K562 (cell line): Measurements from ENCODE around the gene CREB3L1. TPM values are rescaled to one million over a fixed set of nuclear protein-coding genes. Genes with fewer than 3 reads are reported as not detected.

Experiments
- CREB5 ChIP-seq: fragments of 250-450 bp; sonication (Bioruptor Pico); IDR thresholded peaks from 2 replicates; pipeline ENCODE4 v1.5.0; 2020; ENCODE audit warnings: mild to moderate bottlenecking
- DMBX1 ChIP-seq: fragments of 250-450 bp; sonication (Bioruptor Pico); IDR thresholded peaks from 2 replicates; pipeline ENCODE4 v1.8.0; 2022; ENCODE audit warnings: inconsistent platforms, mild to moderate bottlenecking, moderate library complexity, borderline replicate concordance
- FOXJ3 ChIP-seq: sonication (generic); formaldehyde crosslinking; IDR thresholded peaks from 2 replicates; pipeline ENCODE4 v1.4.0; 2020; ENCODE audit warnings: mild to moderate bottlenecking, missing genetic modification reagents
- HIVEP1 ChIP-seq: fragments of 250-450 bp; sonication (Bioruptor Pico); IDR thresholded peaks from 2 replicates; pipeline ENCODE4 v1.4.0; 2020; ENCODE audit warnings: mild to moderate bottlenecking
- HMGXB4 ChIP-seq: sonication (generic); formaldehyde crosslinking; IDR thresholded peaks from 2 replicates; pipeline ENCODE4 v1.8.1; 2023; ENCODE audit warnings: mild to moderate bottlenecking, missing genetic modification reagents
- HSF4 ChIP-seq: fragments of 250-450 bp; sonication (Bioruptor Pico); IDR thresholded peaks from 2 replicates; pipeline ENCODE4 v2.1.2; 2022; ENCODE audit warnings: mild to moderate bottlenecking, moderate library complexity, borderline replicate concordance
- NONO ChIP-seq, 2 experiments: fragments of 200-400 bp in 1 of 2; fragments of 450-650 bp in 1 of 2; formaldehyde crosslinking in 1 of 2; IDR thresholded peaks; 2 replicates each; pipeline ENCODE4 v1.6.1; 2017; ENCODE audit warnings: low read depth in 2 of 2, mild to moderate bottlenecking in 2 of 2, moderate library complexity in 2 of 2, low read length in 1 of 2
- RAD21 ChIP-seq, 2 experiments: fragments of 250-450 bp in 1 of 2; fragments of 450-650 bp in 1 of 2; sonication (Bioruptor Pico) in 1 of 2; formaldehyde crosslinking in 1 of 2; IDR thresholded peaks in 1 of 2; conservative IDR thresholded peaks in 1 of 2; 2 replicates each; pipeline versions ENCODE4 v1.4.0 to v1.8.0; 2020 to 2022; ENCODE audit warnings: mild to moderate bottlenecking in 2 of 2, moderate library complexity in 1 of 2
- RNF219 ChIP-seq: fragments of 250-450 bp; sonication (Bioruptor Pico); IDR thresholded peaks from 2 replicates; pipeline ENCODE4 v1.5.0; 2022; ENCODE audit warnings: mild to moderate bottlenecking
- SETDB1 ChIP-seq: IDR thresholded peaks from one replicate; pipeline ENCODE4 v1.6.1; 2012; ENCODE audit warnings: low read length, control low read depth, inconsistent platforms
- SIN3A ChIP-seq, 2 experiments: fragments of 150-350 bp in 1 of 2; IDR thresholded peaks; 2 replicates each; pipeline ENCODE4 v1.6.1; 2011 to 2016; ENCODE audit warnings: borderline replicate concordance in 2 of 2, low read depth in 2 of 2, low read length in 2 of 2, mild to moderate bottlenecking in 2 of 2, moderate library complexity in 2 of 2; ENCODE audit not compliant: control insufficient read depth in 1 of 2
- SMAD1 ChIP-seq: fragments of 150-350 bp; IDR thresholded peaks from 2 replicates; pipeline ENCODE4 v1.6.1; 2014; ENCODE audit warnings: low read length, low read depth; ENCODE audit not compliant: partially characterized antibody
- SMARCA4 ChIP-seq: fragments of 450-650 bp; IDR thresholded peaks from 2 replicates; pipeline ENCODE4 v1.6.1; 2016
- TAL1 ChIP-seq: fragments of 450-650 bp; IDR thresholded peaks from 2 replicates; pipeline ENCODE4 v1.6.1; 2016; ENCODE audit warnings: mild to moderate bottlenecking
- TARDBP ChIP-seq: fragments of 450-650 bp; IDR thresholded peaks from 2 replicates; pipeline ENCODE4 v1.6.1; 2016
- TCF15 ChIP-seq: fragments of 250-450 bp; sonication (Bioruptor Pico); IDR thresholded peaks from 2 replicates; pipeline ENCODE4 v1.8.0; 2022; ENCODE audit warnings: moderate library complexity, mild to moderate bottlenecking, inconsistent platforms
- ZNF347 ChIP-seq: fragments of 450-650 bp; formaldehyde crosslinking; IDR thresholded peaks from 2 replicates; pipeline ENCODE4 v1.4.0; 2020; ENCODE audit warnings: low read depth, mild to moderate bottlenecking, moderate library complexity
- ZNF76 ChIP-seq: fragments of 250-450 bp; sonication (Bioruptor Pico); IDR thresholded peaks from 2 replicates; pipeline ENCODE4 v1.4.0; 2020; ENCODE audit warnings: mild to moderate bottlenecking, moderate library complexity, borderline replicate concordance
- ZNF785 ChIP-seq: fragments of 250-450 bp; sonication (Bioruptor Pico); IDR thresholded peaks from 2 replicates; pipeline ENCODE4 v1.4.0; 2020; ENCODE audit warnings: mild to moderate bottlenecking
- ZNF830 ChIP-seq: fragments of 250-450 bp; sonication (Bioruptor Pico); IDR thresholded peaks from 2 replicates; pipeline ENCODE4 v1.5.0; 2021; ENCODE audit warnings: mild to moderate bottlenecking
- polyA plus RNA-seq, 8 experiments: library from polyadenylated mRNA; depleted of rRNA in 4 of 8; stranded (reverse) in 5 of 8; unstranded in 3 of 8; fragments of >200 nt; fragmentation: Nextera tagmentation in 2 of 8; fragmentation: Illumina TruSeq in 1 of 8; extraction: Ambion mirVana in 2 of 8; extraction: Trizol in 1 of 8; gene quantifications; 2 replicates each; pipeline versions ENCODE4 v1.2.1 to v1.2.3, GENCODE V29; 2011 to 2014; ENCODE audit warnings: inconsistent platforms in 1 of 8, missing spikeins in 1 of 8
- total RNA-seq, 7 experiments: library from RNA; depleted of rRNA in 6 of 7; stranded (reverse); fragments of >200 nt in 6 of 7; fragmentation: Illumina TruSeq in 2 of 7; extraction: Trizol in 2 of 7; gene quantifications; 2 replicates each; pipeline versions ENCODE4 v1.2.1 to v1.2.3, GENCODE V29; 2011 to 2021; ENCODE audit warnings: low replicate concordance in 1 of 7

Gene CREB3L1
- total and polyA plus RNA-seq, 9 of the 15 experiments (the other 6 are each of a cell fraction or from before 2014, with no cell fraction given) = 1.2 to 27.6 (median 3.7) TPM

- no peak for TF ChIP-seq SMAD1
- 0 out of 4 replicates have a peak, but pooled peaks have one; percentile 27 to 63 for TF ChIP-seq SIN3A (IDR thresholded peaks at IDR 0.05; ENCODE audit: borderline replicate concordance in 2 of 2, control insufficient read depth in 1 of 2, low read depth in 2 of 2, low read length in 2 of 2)
- TF ChIP-seq SMARCA4 = peak; percentile 59; the same call in 1 of the 2 replicates
- TF ChIP-seq HIVEP1 = no peak
- no peak; the same call in 1 of the 2 replicates for TF ChIP-seq TARDBP
- TF ChIP-seq CREB5 = no peak
- no peak for TF ChIP-seq ZNF830 (CRISPR knock-in tag)
- no peak for TF ChIP-seq ZNF347
- TF ChIP-seq TCF15 = no peak
- no peak for TF ChIP-seq TAL1
- no peak for TF ChIP-seq SETDB1
- TF ChIP-seq HSF4 (CRISPR knock-in tag) = no peak
- peak in 1 of 2 experiments; percentile 56; a peak in 1 of 4 replicates for TF ChIP-seq NONO (IDR thresholded peaks at IDR 0.05; ENCODE audit: low read depth in 2 of 2, low read length in 1 of 2)
- peak; percentile 92 for TF ChIP-seq RAD21 (CRISPR knock-in tag; conservative IDR thresholded peaks at IDR 0.05 in 1 of 2, IDR thresholded peaks at IDR 0.05 in 1 of 2)
- peak; percentile 42; the same call in 1 of the 2 replicates for TF ChIP-seq DMBX1 (CRISPR knock-in tag)
- TF ChIP-seq FOXJ3 (CRISPR knock-in tag) = no peak
- no peak for TF ChIP-seq ZNF76
- TF ChIP-seq ZNF785 = no peak
- TF ChIP-seq RNF219 (CRISPR knock-in tag) = no peak
- no peak for TF ChIP-seq HMGXB4
These were observed 38.3 kb upstream of the CREB3L1 start (continued) for GRCh38 chr11:46238967-46239800.
